ENCODE results near the gene DNM3. TPM values are rescaled to one million over a fixed set of nuclear protein-coding genes. Genes with fewer than 3 reads are reported as not detected.
A peak's percentile ranks its signal among the peaks of the same experiment; 100 is the strongest.

Gene DNM3
- total RNA-seq, 1 donor: 2.0 TPM

DNA sequence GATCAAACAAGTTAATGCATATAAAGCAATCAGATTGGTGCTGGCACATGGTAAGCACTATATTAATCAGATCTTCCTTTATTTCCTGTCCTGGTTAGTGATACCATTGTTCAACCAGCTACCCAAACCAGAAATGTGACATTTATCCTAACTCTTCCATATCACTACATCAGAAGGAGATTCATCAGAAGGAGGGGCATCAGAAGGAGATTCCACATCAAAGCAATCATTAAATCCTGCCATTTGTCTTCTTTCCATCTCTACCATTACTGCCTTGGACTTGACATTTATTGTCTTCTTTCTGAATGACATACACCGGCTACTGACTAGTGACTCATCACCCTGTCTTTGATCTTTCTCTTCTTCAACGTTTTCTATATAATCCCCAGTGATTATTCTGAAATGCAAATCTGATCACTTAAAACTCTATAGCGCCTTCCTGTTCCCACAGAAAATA, 75.0 kb downstream of the DNM3 start:
- TF ChIP-seq, protein P1, sequence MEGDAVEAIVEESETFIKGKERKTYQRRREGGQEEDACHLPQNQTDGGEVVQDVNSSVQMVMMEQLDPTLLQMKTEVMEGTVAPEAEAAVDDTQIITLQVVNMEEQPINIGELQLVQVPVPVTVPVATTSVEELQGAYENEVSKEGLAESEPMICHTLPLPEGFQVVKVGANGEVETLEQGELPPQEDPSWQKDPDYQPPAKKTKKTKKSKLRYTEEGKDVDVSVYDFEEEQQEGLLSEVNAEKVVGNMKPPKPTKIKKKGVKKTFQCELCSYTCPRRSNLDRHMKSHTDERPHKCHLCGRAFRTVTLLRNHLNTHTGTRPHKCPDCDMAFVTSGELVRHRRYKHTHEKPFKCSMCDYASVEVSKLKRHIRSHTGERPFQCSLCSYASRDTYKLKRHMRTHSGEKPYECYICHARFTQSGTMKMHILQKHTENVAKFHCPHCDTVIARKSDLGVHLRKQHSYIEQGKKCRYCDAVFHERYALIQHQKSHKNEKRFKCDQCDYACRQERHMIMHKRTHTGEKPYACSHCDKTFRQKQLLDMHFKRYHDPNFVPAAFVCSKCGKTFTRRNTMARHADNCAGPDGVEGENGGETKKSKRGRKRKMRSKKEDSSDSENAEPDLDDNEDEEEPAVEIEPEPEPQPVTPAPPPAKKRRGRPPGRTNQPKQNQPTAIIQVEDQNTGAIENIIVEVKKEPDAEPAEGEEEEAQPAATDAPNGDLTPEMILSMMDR (IDR thresholded peaks at IDR 0.05; ENCODE audit: insufficient read depth, low read length): no peak
- no peak for DNase-seq (ENCODE audit: low read depth)
- no peak overlapping the region for H3K4me3 ChIP-seq (ENCODE audit: low read depth, low read length)

DNA sequence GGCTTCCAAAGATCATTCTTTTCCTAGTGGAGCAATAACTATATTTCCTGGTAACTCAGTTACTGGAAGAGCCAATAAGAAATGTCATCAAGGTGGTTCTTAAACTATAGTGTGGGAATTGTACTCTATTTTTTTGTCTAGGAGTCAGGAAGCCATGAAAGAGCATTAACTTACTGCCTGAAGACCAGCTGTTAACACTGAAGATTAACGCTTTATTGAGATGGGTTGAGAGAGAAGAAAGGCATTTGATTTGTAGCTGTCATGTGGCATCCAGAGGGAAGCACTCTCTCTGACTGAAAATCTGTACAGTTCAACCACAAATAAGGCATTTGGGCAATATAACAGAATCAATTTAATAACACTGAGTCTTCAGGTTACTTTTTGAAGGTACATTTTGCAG, 76.0 kb downstream of the DNM3 start:
- H3K4me3 ChIP-seq (ENCODE audit: low read depth, low read length): no peak overlapping the region
- DNase-seq (ENCODE audit: low read depth): no peak
- TF ChIP-seq, protein P1 (IDR thresholded peaks at IDR 0.05; ENCODE audit: insufficient read depth, low read length): no peak

DNA sequence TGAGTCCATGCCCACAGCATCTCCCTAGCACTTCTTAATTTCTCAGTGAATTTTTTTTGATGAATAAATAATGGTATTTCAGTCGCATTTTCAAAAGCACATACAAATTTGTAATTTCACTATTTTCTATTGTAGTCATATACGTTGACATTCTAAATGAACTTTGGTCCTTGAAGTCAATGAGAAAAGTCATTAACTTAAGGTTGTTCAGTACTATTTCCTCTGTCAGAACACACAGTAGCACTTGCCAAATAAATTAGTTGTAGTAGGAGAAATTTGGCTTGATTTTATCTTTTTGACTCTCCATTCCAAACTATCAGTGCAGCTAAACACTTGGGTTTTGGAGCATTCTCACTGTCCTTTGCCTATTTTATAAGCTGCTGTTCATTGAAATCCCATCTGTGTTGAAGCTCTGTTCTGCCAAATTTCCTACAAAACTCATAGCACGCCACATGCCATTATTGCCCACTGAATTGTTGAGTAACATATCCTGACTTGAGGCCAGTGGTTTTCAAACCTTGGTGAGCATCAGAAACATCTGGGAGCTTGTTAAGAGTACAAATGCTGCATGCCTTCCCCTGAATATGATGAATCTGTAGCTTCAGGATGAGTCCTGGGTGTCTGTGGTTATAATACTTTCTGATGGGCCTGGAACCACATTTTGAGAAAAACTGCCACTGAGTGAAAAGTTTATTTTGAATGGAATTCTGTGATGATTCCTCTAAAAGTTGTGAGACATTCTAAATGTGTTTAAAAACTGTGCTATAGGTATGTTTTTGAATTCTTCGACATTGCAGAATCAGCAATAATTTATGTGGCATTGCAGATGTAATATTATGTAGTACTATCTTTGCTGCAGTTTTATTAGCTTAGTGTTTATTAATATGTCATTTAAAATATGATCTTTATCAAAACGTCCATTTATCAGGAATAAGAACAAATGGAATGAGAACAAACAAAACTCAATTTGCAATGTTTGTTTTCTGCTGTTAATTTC, 78.9 kb downstream of the DNM3 start:
- DNase-seq (ENCODE audit: low read depth): no peak
- TF ChIP-seq, protein P1 (IDR thresholded peaks at IDR 0.05; ENCODE audit: insufficient read depth, low read length): no peak
- H3K4me3 ChIP-seq (ENCODE audit: low read depth, low read length): no peak overlapping the region

DNA sequence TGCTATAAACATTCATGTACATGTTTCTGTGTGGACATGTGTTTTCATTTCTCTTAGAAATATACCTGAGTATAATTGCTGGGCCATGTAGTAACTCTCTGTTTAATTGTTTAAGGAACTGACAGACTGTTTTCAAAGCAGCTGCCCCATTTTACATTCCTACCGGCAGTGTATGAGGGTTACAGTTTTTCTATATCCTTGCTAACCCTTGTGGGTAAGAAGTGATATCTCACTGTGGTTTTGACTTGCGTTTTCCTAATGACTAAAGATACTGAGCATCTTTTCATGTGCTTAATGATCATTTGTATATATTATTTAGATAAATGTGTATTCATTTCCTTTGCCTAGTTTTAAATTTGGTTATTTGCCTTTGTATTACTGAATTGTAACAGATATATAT, 81.7 kb downstream of the DNM3 start:
- no peak overlapping the region for H3K4me3 ChIP-seq (ENCODE audit: low read depth, low read length)
- TF ChIP-seq, protein P1 (IDR thresholded peaks at IDR 0.05; ENCODE audit: insufficient read depth, low read length): no peak
- no peak for DNase-seq (ENCODE audit: low read depth)

DNA sequence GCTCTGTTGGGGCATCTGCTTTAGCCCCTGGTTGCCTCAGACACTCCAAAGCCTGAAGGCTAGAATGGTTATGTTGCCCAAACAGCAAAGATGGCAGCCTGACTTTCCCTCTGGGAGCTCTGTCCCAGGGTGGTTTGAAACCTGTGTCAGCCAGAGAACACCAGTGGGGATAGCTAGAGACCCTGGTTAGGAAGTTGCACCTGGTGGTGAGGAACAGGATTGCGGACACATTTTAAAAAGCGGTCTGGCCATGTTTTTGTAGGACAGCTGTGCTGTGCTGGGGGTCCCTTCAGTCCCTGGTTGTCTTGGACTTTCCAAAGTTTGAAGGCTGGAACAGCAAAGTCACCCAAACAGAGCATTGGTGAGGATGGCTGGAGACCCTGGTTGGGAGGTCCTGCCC, 87.8 kb downstream of the DNM3 start:
- no peak overlapping the region for H3K4me3 ChIP-seq (ENCODE audit: low read depth, low read length)
- DNase-seq (ENCODE audit: low read depth): no peak
- TF ChIP-seq, protein P1 (IDR thresholded peaks at IDR 0.05; ENCODE audit: insufficient read depth, low read length): peak; percentile 34

DNA sequence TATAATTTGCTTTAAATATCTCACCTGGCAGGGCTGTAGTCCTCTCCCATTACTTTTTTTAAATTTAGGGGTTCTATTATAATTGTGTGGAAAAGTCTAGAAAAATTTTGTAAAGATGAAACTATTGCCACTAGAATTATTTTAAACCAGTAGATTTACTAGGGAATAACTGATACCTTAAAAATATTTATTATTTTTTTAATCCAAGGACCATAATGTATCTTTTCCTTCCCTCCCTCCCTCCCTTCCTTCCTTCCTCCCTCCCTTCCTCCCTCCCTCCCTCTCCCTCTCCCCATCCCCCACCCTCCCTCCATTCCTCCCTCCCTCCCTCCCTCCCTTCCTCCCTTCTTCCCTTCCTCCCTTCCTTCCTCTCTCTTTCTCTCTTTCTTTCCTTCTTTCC, 90.5 kb downstream of the DNM3 start:
- TF ChIP-seq, protein P1 (IDR thresholded peaks at IDR 0.05; ENCODE audit: insufficient read depth, low read length): no peak
- no peak for DNase-seq (ENCODE audit: low read depth)
- H3K4me3 ChIP-seq (ENCODE audit: low read depth, low read length): no peak overlapping the region
